DLD1 (cell line): ENCODE measurements around the gene CCNB2.
"Not testable (repeated sequence)": the region's sequence is repeated elsewhere in the genome, so short reads cannot be mapped to it uniquely, and the experiment has no call there.

ENCODE experiments used
- in situ Hi-C: cut with HindIII; loops from 2 replicates; pipeline ENCODE4 v1.10.0; 2017; ENCODE audit warnings: low sequenced_read_pairs

The CCNB2 gene

DNA sequence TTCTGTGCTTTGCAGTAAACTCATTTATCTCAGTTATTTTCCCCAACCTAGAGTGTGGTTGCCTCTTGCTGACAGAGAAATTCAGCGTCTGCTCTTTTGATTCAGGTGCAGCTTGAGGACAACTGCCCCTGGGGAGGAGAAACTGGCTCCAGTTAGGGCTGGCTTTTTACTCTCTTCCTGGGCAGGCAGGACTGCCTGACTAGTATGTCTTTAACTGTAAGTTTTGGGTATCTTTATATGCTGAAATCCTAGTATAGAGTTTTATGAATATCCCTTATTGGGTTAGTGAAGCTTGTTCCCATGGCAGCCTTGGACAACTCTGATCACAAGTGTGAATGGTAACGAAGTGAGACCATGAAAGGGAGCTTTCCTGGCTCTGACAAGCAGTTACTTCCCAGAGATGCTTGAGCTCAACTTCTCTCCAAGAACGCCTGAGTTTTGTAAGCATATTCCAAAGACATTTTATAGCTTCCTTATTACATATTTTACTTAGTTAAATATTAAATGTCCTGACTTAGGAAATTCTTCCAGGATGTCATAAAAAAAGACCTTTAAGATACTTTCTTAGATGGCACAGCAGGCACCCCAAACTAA lies 27.1 kb downstream of the CCNB2 start:
- in situ Hi-C loops = no loop called here

DNA sequence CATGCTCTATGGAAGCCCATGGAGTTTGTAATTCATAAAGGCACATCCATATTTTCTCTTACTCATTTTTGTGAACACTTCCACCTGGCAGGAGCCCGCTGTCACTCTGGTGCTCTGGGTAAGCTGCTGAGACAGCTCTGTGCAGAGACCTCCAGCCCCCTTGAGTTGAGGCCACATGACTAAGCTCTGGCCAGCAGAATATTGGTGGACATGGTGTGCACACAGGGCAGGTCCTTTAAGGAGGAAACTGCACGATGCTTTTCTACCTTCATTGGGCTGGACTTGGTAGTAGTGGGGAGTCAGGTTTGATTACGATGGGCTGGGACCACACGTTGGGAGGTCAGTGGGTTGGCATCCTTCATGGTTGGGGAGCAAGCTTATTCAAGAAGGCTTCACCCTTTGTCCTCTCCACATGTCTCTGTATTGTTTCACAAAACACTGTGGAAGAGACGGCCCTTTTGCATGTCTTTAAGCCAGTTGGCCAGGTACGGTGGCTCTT lies 29.0 kb downstream of the CCNB2 start:
- in situ Hi-C loops = no loop called here

- in situ Hi-C loops = no loop called here
These were observed 32.6 kb downstream of the CCNB2 start for GRCh38 chr15:59137566-59137965.

DNA sequence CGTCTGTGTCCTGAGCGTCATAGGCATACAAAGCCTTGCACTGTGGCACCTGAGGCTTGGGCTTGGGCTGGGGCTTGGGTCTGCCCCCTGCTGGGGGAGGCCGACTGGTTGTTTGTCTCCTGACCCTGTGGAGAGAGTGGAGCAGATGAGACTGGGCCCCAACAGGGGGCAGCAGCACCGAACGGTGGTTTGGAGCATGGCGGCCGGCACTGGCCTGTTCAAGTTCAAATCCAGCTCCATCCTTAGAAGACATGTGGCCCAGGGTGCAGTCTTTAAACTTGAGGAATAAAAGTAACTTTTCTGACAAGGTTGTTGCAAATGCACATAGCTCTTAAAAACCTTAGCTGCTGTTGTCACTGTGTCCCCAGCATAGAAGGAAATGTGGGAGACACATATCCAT lies 33.3 kb downstream of the CCNB2 start:
- in situ Hi-C loops = no loop called here

DNA sequence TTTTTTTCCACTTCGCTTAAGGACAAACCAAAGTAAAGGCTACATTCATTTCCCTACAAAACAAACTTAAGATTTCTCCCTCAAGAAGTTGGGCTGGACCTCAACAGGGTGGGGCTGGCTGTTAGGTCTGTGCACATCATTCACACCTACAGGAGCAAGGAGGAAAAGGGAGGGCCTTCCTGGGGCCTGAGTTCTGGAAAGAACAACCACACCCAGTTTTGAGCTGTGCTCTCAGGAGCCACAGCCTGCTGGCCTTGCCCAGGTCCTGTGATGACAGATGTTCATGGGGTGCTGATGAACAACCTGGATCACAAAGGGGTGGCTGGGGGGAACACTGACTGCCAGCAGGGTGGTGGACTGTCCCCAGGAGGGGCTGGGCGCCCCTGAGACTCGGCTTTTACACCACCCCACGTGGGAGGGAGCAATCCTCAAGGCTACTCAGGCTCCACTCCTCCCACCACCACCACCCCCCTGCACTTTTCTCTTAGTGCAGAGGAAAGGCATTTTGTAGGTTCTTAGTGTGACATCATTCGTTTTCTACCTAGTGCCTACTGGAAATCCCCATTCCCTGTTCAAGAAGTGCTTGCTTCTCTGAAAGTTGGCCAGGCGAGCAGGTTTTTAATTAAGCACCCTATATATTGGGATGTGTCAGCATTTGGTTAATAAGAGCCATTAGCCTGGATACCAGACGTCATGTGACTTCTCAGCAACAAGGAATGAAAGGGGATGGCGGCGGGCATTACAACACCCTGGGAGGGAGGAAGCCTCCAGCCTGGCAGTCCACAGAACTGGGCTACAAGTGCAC lies 35.7 kb downstream of the CCNB2 start:
- in situ Hi-C loops = no loop called here

DNA sequence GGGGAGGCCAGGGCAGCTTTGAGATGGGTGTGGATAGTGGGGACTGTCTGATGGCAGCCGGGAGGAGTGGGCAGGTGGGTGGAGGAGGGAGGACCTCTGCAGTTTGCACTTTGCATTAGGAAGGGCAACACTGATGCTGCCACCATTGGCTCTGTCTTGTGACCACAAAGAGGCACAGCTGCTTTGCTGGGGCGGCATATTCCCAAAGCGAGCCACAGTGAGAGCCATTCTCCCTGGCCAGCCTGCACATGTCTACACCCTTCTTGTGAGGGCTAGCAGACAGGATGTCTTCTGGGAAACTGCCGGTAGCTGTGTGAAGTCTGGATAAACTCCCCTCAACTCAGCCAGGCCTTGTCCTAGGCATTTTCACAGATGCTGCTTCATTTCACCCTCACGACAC lies 38.3 kb downstream of the CCNB2 start:
- in situ Hi-C loops = no loop called here

DNA sequence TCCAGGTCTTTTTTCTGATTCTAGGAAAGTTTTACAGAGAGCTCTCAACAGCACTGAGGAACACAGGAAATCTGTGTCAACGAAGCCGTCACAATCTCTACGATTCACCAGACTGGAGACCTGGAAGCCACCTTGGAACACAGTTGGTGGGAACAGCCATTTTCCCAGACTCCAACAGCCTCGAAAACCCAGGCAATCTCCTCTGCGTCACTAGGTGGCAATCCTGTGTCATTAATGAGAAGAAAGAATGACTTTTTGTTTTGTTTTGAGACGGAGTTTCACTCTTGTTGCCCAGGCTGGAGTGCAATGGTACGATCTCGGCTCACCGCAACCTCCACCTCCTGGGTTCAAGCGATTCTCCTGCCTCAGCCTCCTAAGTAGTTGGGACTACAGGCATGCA lies 39.6 kb downstream of the CCNB2 start:
- in situ Hi-C loops = not testable (repeated sequence)

- in situ Hi-C loops = no loop called here
These were observed 42.7 kb downstream of the CCNB2 start for GRCh38 chr15:59147666-59148065.

DNA sequence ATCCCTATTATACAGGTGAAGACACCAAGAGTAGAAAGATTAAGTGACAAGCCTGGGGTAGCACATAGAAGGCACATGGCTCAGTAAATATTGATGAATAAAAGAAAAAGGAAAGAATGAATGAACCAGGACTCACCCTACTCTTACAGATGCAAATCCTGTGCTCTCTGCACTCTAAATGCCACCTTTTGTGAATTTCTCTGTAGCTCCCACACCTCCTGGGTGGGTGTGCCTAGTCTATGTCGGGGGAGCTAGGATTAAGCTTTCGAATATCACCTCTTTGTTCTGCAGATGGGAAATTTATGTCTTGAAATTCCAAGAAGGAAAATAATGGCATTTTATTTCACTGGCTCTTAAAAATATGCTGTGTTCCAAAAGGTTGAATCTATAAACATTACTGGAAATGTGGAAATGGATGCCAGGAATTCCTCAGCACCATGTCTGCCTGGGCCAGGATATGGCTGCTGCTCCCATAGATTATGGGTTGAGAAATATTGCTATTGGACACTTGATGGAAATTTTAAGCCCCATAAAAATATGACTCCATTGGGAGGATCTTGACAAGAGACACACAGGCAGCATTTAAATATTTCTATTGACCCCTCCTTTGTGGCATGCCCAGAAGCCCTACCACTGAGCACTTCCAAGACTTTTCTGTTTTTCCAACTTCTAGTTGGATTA lies 43.3 kb downstream of the CCNB2 start:
- in situ Hi-C loops = no loop called here

DNA sequence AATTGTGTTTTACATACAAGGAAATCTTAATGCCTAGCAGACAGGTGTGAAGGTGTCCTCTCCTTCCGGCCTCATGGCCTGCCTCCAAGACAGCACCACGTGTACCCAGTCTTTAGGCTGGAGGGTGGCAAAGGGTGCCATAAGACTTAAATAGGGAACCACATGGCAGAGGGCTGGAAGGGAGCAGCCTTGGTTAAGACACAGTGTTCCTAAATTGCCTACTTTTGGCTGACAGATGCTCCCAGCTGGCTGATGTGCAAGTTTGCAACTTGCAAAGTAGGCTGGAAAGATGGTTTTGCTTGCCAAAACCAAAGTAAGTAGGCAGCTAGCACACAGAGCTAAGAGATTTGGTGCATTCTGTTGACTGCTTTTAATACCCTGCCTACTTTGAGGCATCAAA lies 45.2 kb downstream of the CCNB2 start:
- in situ Hi-C loops = no loop called here

DNA sequence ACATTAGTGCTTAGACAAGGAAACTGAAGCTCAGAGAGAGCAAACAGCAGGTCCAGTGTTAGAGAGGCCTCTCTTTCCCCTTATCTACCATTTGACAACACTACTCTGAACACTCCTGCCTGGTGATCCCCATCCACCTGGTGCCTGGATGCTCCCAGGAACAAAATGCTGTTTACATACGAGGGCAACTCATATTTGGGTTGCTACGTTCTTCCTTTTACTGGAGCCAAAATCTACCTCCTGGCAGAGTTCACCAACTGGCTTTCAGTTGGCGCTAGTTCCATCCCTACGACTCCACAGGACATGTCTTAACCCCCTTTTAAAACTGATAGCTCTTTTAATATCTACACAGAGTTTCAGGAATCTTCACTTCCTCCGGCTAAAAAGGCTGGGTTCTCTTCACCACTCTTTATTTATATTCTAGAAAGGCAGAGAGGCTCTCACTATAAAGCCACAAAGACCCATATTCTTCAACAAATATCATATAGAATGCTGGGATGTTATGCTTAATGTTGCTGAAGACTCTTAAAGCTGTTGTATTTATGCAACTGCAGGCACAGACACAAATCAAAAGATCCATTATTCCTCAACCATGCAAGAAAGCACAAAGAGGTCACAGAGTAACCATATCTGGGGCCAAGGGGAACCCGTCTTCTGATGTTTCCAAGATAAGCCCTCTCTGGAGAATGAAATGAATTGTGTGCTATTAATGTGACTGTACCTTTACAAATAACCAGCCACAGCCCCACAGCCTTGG lies 47.9 kb downstream of the CCNB2 start:
- in situ Hi-C loops = no loop called here

DNA sequence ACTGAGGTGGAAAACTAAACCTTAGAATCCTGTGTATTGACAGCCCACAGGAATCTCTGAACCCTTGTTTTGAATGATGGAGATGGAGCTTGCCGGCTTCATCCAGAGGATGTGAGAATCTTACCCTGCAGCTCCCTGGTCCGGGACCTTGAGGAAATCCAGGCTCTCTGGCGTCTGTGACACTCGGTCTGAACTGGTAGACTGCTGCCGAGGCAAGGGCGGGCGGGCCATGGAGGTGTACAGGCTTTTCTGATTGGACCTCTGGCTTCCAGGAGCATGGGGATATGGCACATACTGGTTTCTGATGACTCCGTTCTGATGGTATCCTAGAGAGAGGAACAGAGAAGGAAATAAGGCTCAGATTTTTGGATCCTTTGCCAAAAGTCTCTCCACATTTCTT lies 48.5 kb downstream of the CCNB2 start:
- in situ Hi-C loops = no loop called here

DNA sequence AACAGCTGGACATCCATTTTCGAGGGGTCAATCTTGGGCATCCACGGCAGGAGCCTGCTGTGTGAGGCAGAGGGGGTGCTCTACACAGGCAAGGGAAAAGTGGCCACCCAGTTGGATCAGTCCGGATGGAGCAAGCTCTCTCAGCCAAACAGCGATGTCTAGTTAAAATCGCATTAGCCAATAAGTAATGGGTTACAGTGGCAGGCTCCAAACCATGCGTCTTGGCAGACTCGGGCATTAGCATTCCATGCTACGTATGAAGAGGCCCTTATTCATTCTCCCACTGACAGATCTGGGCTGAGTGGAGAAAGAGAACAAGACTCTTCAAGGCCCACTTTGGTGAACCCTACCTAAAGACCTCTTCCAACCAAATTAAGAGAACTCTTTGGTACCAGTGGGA lies 49.3 kb downstream of the CCNB2 start:
- in situ Hi-C loops = no loop called here

DNA sequence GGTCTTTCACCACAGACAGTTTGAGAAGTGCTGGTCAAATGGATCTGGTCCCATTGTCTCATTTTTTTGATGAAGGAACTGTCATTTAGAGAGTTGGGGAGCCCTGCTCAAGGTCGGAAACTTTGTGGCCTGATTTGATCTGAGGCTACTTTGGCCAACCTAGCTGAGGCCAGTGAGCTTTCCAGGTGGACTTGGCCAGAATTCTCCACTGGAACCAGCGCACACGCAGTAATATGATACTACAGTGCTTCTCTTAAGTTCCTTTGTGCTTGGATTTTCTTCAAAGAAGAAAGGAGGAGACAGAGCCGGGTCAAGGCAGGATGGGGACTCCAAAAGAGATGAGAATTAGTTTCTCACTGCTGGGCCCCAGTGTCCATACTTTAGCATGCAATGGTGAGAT lies 50.5 kb downstream of the CCNB2 start:
- in situ Hi-C loops = no loop called here

- in situ Hi-C loops = no loop called here
These were observed 52.5 kb downstream of the CCNB2 start for GRCh38 chr15:59157396-59157795.

GRCh38 chr15:59157840-59158700 lies 53.1 kb downstream of the CCNB2 start:
- in situ Hi-C loops = no loop called here

- in situ Hi-C loops = no loop called here
These were observed 53.7 kb downstream of the CCNB2 start for GRCh38 chr15:59158701-59159034.

DNA sequence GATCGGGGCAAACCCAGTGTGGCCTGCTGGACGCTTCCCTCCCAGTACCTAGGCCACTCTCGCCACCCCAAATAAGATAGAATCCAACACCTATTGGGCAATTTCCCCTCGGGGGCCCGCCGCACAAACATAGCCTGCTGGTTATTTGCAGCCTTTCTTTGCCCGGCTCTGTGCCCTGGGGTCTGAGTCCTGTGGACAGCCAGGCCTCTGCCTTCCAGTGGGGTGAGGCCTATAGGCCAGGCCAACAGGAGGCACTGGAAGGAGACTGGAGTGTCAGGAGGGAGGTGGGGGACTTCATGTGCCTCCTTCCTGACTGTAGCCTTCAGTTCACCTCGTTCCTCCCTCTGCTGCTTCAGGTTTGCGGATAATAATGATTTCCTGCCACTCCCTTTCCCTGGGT lies 54.3 kb downstream of the CCNB2 start:
- in situ Hi-C loops = no loop called here

DNA sequence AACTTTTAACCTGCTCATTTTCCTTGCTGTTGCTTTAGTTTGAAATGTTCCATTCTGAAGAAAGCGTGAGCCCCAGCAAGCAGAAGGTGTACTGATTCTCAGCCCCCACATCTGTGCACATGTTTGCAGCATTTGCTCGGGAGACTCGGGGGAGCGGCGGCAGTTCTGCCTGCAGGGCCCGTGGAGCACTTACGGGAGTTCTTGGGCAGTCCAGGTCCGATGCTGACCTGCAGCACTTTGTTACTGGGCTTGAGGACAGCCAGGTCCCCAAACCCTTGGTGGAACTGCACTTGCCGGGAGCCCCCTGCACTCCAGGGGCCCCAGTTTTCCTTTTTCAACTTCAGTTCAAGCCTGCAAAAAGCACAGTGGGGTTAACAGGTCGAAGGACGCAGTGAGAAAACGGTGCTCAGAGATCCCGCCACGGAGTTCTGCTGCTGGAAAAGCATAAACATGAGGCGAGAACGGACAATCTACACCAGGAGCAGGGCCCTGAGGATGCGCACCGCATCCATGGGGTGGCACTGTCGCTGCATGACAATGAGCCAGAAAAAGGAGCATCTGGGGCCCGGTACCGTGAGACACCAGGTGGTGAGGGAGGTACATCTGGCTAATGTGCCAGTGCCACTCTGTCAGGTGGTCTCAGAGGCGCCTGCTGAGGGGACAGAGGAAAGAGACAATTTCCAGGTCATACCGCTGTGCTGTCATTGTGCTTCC lies 56.1 kb downstream of the CCNB2 start:
- in situ Hi-C loops = no loop called here

GRCh38 chr15:59162080-59162479 lies 57.1 kb downstream of the CCNB2 start:
- in situ Hi-C loops = not testable (repeated sequence)
